ENCODE data around the gene MFSD2B.
A peak's percentile ranks its signal among the peaks of the same experiment; 100 is the strongest.

Gene MFSD2B

DNA sequence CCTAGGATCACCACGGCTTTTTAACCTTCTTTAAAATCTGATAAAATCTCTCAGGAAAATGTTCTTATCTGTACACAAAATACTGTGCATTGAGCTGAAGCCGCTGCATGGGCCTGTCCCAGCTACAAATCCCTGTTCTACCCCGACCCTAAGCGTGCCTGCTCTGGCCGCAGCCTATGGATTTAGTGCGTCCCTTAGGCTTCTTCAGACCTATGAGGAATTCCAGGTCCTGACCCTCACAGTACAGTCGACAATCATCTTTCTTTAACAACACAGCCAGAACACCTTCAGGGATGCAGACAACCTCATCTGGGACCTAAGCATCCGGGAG, 37.8 kb downstream of the MFSD2B start:
- WGBS, 2 donors (ENCODE audit: extremely low coverage in 2 of 2, insufficient read length in 2 of 2, insufficient replicate concordance in 1 of 2), result no CpG with 5 or more reads among the region's 8 CpGs

DNA sequence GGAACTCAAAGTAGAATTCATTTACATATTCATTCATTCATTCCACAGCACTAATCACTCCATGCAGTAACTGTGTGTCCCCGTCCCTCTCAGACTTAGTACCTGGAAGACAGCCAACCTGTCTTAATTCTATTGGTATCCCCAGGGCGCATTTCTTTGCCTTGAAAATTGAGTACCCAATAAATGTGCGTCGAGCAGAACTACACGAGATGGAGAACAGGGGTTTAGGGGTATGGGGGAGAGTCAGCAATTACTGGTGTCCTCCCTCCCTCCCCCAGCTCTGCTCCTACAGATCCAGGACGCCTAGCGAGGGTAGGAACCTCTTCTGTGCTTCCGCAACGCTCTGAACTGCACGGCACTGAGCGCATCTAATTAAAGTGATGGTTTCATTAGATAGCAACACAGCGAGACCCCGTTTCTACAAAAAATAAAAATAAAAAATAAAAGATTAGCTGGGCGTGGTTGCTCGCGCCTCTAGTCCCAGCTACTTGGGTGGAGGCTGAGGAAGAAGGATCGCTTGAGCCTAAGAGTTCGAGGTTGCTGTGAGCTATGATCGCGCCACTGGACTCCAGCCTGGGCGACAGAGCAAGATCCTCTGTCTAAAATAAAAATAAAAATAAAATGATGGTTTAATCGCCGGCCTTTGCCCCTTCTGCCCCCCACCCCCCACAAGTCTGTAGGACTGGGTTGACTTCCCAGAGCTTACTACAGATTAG, 39.0 kb downstream of the MFSD2B start:
- H3K27ac ChIP-seq (replicated peaks; ENCODE audit: low read length), result no peak overlapping the region
- peaks cover 0 to 8% (median 0%) of the 10 kb centered on the region in 3 experiments for H3K27me3 ChIP-seq (ENCODE audit: control insufficient read depth in 3 of 3, insufficient read depth in 3 of 3, low read depth in 1 of 3, low read length in 3 of 3)
- peak overlapping the region; percentile 98 for H2AFZ ChIP-seq (ENCODE audit: low read length)
- H3K4me2 ChIP-seq (ENCODE audit: insufficient read depth, low read length, poor library complexity, severe bottlenecking), result peak overlapping the region; percentile 89
- no peaks in the 10 kb centered on the region for H3K9me3 ChIP-seq (replicated peaks in 1 of 2; ENCODE audit: control insufficient read depth in 2 of 2, insufficient read depth in 1 of 2, low read depth in 1 of 2, low read length in 2 of 2)
- no peak overlapping the region for H3K9ac ChIP-seq (ENCODE audit: low read depth, low read length, poor library complexity)
- no peak overlapping the region for H4K91ac ChIP-seq (ENCODE audit: low read depth, low read length, poor library complexity)
- H3K14ac ChIP-seq (ENCODE audit: low read length), result no peak overlapping the region
- no peak overlapping the region for H3K23ac ChIP-seq (ENCODE audit: low read depth, low read length, poor library complexity)
- H2BK120ac ChIP-seq (ENCODE audit: low read depth, low read length), result no peak overlapping the region
- H2AK5ac ChIP-seq (ENCODE audit: low read depth, low read length), result no peak overlapping the region
- no peak overlapping the region for H2BK5ac ChIP-seq (ENCODE audit: low read length)
- no peak overlapping the region for H2BK15ac ChIP-seq (ENCODE audit: low read length)
- DNase-seq (ENCODE audit: low spot score), result no peak
- no peak overlapping the region for H2BK12ac ChIP-seq (ENCODE audit: low read length)
- no peak overlapping the region for H4K8ac ChIP-seq (ENCODE audit: low read depth, low read length)
- H3K18ac ChIP-seq (ENCODE audit: low read length), result peak overlapping the region; percentile 42
- peaks cover 4% of the 10 kb centered on the region for H3K79me1 ChIP-seq (ENCODE audit: low read depth, low read length)
- peak overlapping the region; percentile 68 to 73 for H3K4me3 ChIP-seq (ENCODE audit: low read length in 2 of 2)
- no peak overlapping the region for H3K4ac ChIP-seq (ENCODE audit: low read length)
- peaks cover 2 to 5% of the 10 kb centered on the region in 2 donors for H3K4me1 ChIP-seq (ENCODE audit: control insufficient read depth in 2 of 2, insufficient read depth in 1 of 2, low read depth in 1 of 2, low read length in 2 of 2)
- H3K36me3 ChIP-seq (replicated peaks in 1 of 2; ENCODE audit: control insufficient read depth in 2 of 2, insufficient read depth in 2 of 2, low read length in 2 of 2), result peaks cover 0 to 3% of the 10 kb centered on the region in 2 donors
- WGBS, 2 donors (ENCODE audit: extremely low coverage in 2 of 2, insufficient read length in 2 of 2, insufficient replicate concordance in 1 of 2), result no CpG with 5 or more reads among the region's 23 CpGs

More for the DNA sequence above, 37.8 kb downstream of the MFSD2B start:
- no peak overlapping the region for H3K27ac ChIP-seq (replicated peaks; ENCODE audit: low read length)
- H4K91ac ChIP-seq (ENCODE audit: low read depth, low read length, poor library complexity), result no peak overlapping the region
- no peak overlapping the region for H2AK5ac ChIP-seq (ENCODE audit: low read depth, low read length)
- H3K27me3 ChIP-seq (ENCODE audit: control insufficient read depth in 3 of 3, insufficient read depth in 3 of 3, low read depth in 1 of 3, low read length in 3 of 3), result peaks cover 0 to 8% (median 0%) of the 10 kb centered on the region in 3 experiments
- H2BK120ac ChIP-seq (ENCODE audit: low read depth, low read length), result no peak overlapping the region
- no peak overlapping the region for H3K9ac ChIP-seq (ENCODE audit: low read depth, low read length, poor library complexity)
- peak overlapping the region; percentile 29 for H3K4me2 ChIP-seq (ENCODE audit: insufficient read depth, low read length, poor library complexity, severe bottlenecking)
- no peak for DNase-seq (ENCODE audit: low spot score)
- H2BK15ac ChIP-seq (ENCODE audit: low read length), result no peak overlapping the region
- peak overlapping the region; percentile 74 for H2AFZ ChIP-seq (ENCODE audit: low read length)
- H2BK12ac ChIP-seq (ENCODE audit: low read length), result no peak overlapping the region
- no peak overlapping the region for H2BK5ac ChIP-seq (ENCODE audit: low read length)
- peaks cover 0 to 11% of the 10 kb centered on the region in 2 donors for H3K36me3 ChIP-seq (replicated peaks in 1 of 2; ENCODE audit: control insufficient read depth in 2 of 2, insufficient read depth in 2 of 2, low read length in 2 of 2)
- no peak overlapping the region for H3K14ac ChIP-seq (ENCODE audit: low read length)
- no peak overlapping the region for H3K4ac ChIP-seq (ENCODE audit: low read length)
- peaks cover 2 to 5% of the 10 kb centered on the region in 2 donors for H3K4me1 ChIP-seq (ENCODE audit: control insufficient read depth in 2 of 2, insufficient read depth in 1 of 2, low read depth in 1 of 2, low read length in 2 of 2)
- H3K4me3 ChIP-seq (ENCODE audit: low read length in 2 of 2), result peak overlapping the region in 1 of 2 donors; percentile 70
- H3K9me3 ChIP-seq (replicated peaks in 1 of 2; ENCODE audit: control insufficient read depth in 2 of 2, insufficient read depth in 1 of 2, low read depth in 1 of 2, low read length in 2 of 2), result no peaks in the 10 kb centered on the region
- no peak overlapping the region for H3K18ac ChIP-seq (ENCODE audit: low read length)
- H3K23ac ChIP-seq (ENCODE audit: low read depth, low read length, poor library complexity), result no peak overlapping the region
- peak overlapping the region; percentile 87 for H4K8ac ChIP-seq (ENCODE audit: low read depth, low read length)
- peaks cover 4% of the 10 kb centered on the region for H3K79me1 ChIP-seq (ENCODE audit: low read depth, low read length)

DNA sequence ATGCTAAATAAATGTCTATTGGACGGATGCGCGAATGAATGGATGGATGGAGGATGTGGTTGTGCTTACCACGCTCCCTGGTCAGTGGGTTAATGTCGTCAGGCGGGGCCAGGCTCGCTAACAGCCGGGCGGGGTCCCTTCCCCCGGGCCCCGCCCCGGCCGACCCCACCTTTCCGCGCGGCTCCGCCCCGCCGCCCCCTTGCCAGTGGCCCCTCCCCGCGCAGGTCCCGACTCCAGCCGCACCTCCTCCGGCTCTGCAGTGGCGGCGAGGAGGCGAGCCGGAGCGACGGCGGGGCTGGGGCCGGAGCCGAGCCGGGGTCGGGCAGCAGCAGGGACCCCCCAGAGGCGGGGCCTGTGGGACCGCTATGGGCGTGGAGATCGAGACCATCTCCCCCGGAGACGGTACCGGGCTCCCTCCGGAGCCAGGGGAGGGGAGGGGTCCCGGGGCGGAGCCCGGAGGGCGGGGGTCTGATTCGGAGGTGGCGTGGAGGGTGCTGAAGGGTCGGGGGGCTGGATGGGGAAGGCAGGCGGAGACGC, 39.7 kb downstream of the MFSD2B start, which contains the start of gene FKBP1B:
Gene FKBP1B (plus strand): TSS at position 257 of the 537 bp plus-strand sequence. CDS start 109 bp downstream, at position 366.
- Histone ChIP-seq H3K36me3 (replicated peaks in 1 of 2; ENCODE audit: control insufficient read depth in 2 of 2, insufficient read depth in 2 of 2, low read length in 2 of 2) (peaks cover 0 to 1% of the 10 kb centered on the region in 2 donors), H4K91ac (ENCODE audit: low read depth, low read length, poor library complexity) (peak within 1 kb of the TSS; percentile 68), H2BK12ac (ENCODE audit: low read length) (no peak within 1 kb of the TSS), H2BK15ac (ENCODE audit: low read length) (peak within 1 kb of the TSS; percentile 8), H2BK120ac (ENCODE audit: low read depth, low read length) (no peak within 1 kb of the TSS), H3K79me1 (ENCODE audit: low read depth, low read length) (peaks cover 4% of the 10 kb centered on the region), H3K14ac (ENCODE audit: low read length) (peak within 1 kb of the TSS; percentile 77), H3K27me3 (ENCODE audit: control insufficient read depth in 3 of 3, insufficient read depth in 3 of 3, low read depth in 1 of 3, low read length in 3 of 3) (peaks cover 0 to 8% (median 0%) of the 10 kb centered on the region in 3 experiments), H3K4me1 (ENCODE audit: control insufficient read depth in 2 of 2, insufficient read depth in 1 of 2, low read depth in 1 of 2, low read length in 2 of 2) (peaks cover 2 to 5% of the 10 kb centered on the region in 2 donors), H3K18ac (ENCODE audit: low read length) (peak within 1 kb of the TSS; percentile 88), H2AK5ac (ENCODE audit: low read depth, low read length) (no peak within 1 kb of the TSS), H4K8ac (ENCODE audit: low read depth, low read length) (no peak within 1 kb of the TSS), H3K23ac (ENCODE audit: low read depth, low read length, poor library complexity) (peak within 1 kb of the TSS; percentile 69), H3K9ac (ENCODE audit: low read depth, low read length, poor library complexity) (peak within 1 kb of the TSS; percentile 73), H3K27ac (replicated peaks; ENCODE audit: low read length) (no peak within 1 kb of the TSS), H2AFZ (ENCODE audit: low read length) (peak within 1 kb of the TSS; percentile 98), H2BK5ac (ENCODE audit: low read length) (peak within 1 kb of the TSS; percentile 83), H3K4ac (ENCODE audit: low read length) (no peak within 1 kb of the TSS), H3K4me3 (ENCODE audit: low read length in 2 of 2) (peak within 1 kb of the TSS; percentile 68 to 91), H3K9me3 (replicated peaks in 1 of 2; ENCODE audit: control insufficient read depth in 2 of 2, insufficient read depth in 1 of 2, low read depth in 1 of 2, low read length in 2 of 2) (no peaks in the 10 kb centered on the region), H3K4me2 (ENCODE audit: insufficient read depth, low read length, poor library complexity, severe bottlenecking) (peak within 1 kb of the TSS; percentile 89)
- peak; percentile 63 for DNase-seq (ENCODE audit: low spot score)
- no CpG with 5 or more reads among the region's 52 CpGs for WGBS, 2 donors (ENCODE audit: extremely low coverage in 2 of 2, insufficient read length in 2 of 2, insufficient replicate concordance in 1 of 2)
